Transverse colon (tissue), 4 donors: ENCODE results near the gene DMRT2. TPM values are rescaled to one million over a fixed set of nuclear protein-coding genes. Genes with fewer than 3 reads are reported as not detected.

Experiments used
- DNase-seq: peaks from one replicate; pipeline ENCODE4 v3.0.0-alpha.2; 2019
- H3K27ac ChIP-seq, 4 donors: fragments of 200-600 bp; sonication (generic); 2 replicates each; pipeline ENCODE4 v1.5.1; 2016 to 2018; ENCODE audit warnings: inconsistent platforms in 4 of 4
- H3K27me3 ChIP-seq: fragments of 200-600 bp; sonication (generic); 2 replicates; pipeline ENCODE4 v1.5.1; 2017; ENCODE audit warnings: inconsistent platforms
- H3K36me3 ChIP-seq, 4 donors: fragments of 200-600 bp; sonication (generic); 2 replicates each; pipeline ENCODE4 v1.5.1; 2017 to 2019; ENCODE audit warnings: inconsistent platforms in 4 of 4
- H3K4me1 ChIP-seq, 4 donors: fragments of 200-600 bp; sonication (generic); 2 replicates each; pipeline ENCODE4 v1.5.1; 2017 to 2020; ENCODE audit warnings: inconsistent platforms in 4 of 4
- H3K4me3 ChIP-seq, 4 donors: fragments of 200-600 bp; sonication (generic); 1 replicate in 1 of 4; 2 replicates in 3 of 4; pipeline versions ENCODE4 v1.5.1 to v1.6.1; 2017 to 2019; ENCODE audit warnings: inconsistent platforms in 4 of 4
- H3K9me3 ChIP-seq, 2 donors: fragments of 200-600 bp; sonication (generic); 2 replicates each; pipeline ENCODE4 v1.5.1; 2017 to 2019; ENCODE audit warnings: inconsistent platforms in 2 of 2
- CTCF ChIP-seq, 5 experiments: fragments of 200-600 bp in 3 of 5; fragments of 450-650 bp in 2 of 5; sonication (generic) in 3 of 5; IDR thresholded peaks; 1 replicate in 2 of 5; 2 replicates in 3 of 5; pipeline ENCODE4 v1.5.1; 2016 to 2017; ENCODE audit warnings: antibody characterized with exemption in 5 of 5, inconsistent platforms in 3 of 5, mild to moderate bottlenecking in 2 of 5, moderate library complexity in 1 of 5
- EP300 ChIP-seq: sonication (generic); formaldehyde crosslinking; IDR thresholded peaks from one replicate; pipeline ENCODE4 v1.6.1; 2017; ENCODE audit warnings: antibody characterized with exemption, low read depth
- POLR2A ChIP-seq: fragments of 450-650 bp; IDR thresholded peaks from one replicate; pipeline ENCODE4 v1.6.1; 2016; ENCODE audit warnings: antibody characterized with exemption, mild to moderate bottlenecking, moderate library complexity
- POLR2AphosphoS5 ChIP-seq, 3 donors: sonication (generic); formaldehyde crosslinking; IDR thresholded peaks; one replicate each; pipeline ENCODE4 v1.6.1; 2016; ENCODE audit warnings: antibody characterized with exemption in 3 of 3
- WGBS, 2 donors: methylation state at CpG; one replicate each; pipeline ENCODE4 v1.1.5; 2018; ENCODE audit warnings: low coverage in 1 of 2; 5-methylcytosine and 5-hydroxymethylcytosine counted together
- in situ Hi-C, 4 donors: fragments of 200-750 bp; cut with MboI; loops; one replicate each; pipeline versions ENCODE4 v1.15.0 to v1.15.1; 2017; ENCODE audit warnings: low sequenced_read_pairs in 3 of 4, low pct_ligation_motif_present in 1 of 4, low pct_unique_long_range_greater_than_20kb in 1 of 4
- intact Hi-C: fragments of 100-400 bp; cut with DNase I; formaldehyde crosslinking; loops from one replicate; pipeline ENCODE4 v1.15.1; 2023; ENCODE audit warnings: low total_unique reads
- total RNA-seq, 4 donors: library from RNA; depleted of rRNA; stranded (reverse); fragments of >200 nt; gene quantifications; one replicate each; pipeline ENCODE4 v1.1.0, GENCODE V29; 2016

DMRT2 gene
- 1 to 10 TPM; 1.1 to 3.8 (median 2.4) TPM for total RNA-seq

- peak within 1 kb of the TSS; percentile 24 to 75 (median 55) for H3K27ac ChIP-seq
- intact Hi-C loops, result no loop called here
- in situ Hi-C loops, result no loop called here
- H3K36me3 ChIP-seq, result no peaks in the 10 kb centered on the region
- peak; percentile 93 for DNase-seq
- peaks cover 0 to 59% (median 41%) of the 10 kb centered on the region in 4 donors for H3K4me1 ChIP-seq
- peak within 1 kb of the TSS in 3 of 4 donors; percentile 16 to 58 (median 43) for H3K4me3 ChIP-seq
- WGBS, 2 donors, result 3 to 8% methylated on average over 6 to 48 of the region's 48 CpGs
- H3K9me3 ChIP-seq, result no peaks in the 10 kb centered on the region
- TF ChIP-seq EP300 (no peak), POLR2A (peak; percentile 89), CTCF (IDR thresholded peaks at IDR 0.05) (peak in 1 of 5 experiments; percentile 40), POLR2AphosphoS5 (IDR thresholded peaks at IDR 0.05) (peak; percentile 82 to 88 (median 83))
- peaks cover 100% of the 10 kb centered on the region for H3K27me3 ChIP-seq
Observed at GRCh38 chr9:1050125-1050895, at the start of gene DMRT2. Gene DMRT2, plus strand, starts transcription at chr9:1050357. Its CDS starts 1,257 bp downstream, at chr9:1051614.

- WGBS, 2 donors, result 84 to 88% methylated on average over 4 of the region's 4 CpGs
- Histone ChIP-seq H3K27ac (no peak overlapping the region), H3K4me1 (peaks cover 0 to 6% (median 0%) of the 10 kb centered on the region in 4 donors), H3K9me3 (no peaks in the 10 kb centered on the region), H3K4me3 (no peak overlapping the region), H3K27me3 (peaks cover 20% of the 10 kb centered on the region), H3K36me3 (no peaks in the 10 kb centered on the region)
- intact Hi-C loops (no loop called here), in situ Hi-C loops (loop anchor here (10.0 to 25.0 kb wide), 2 partner anchors 107 to 390 kb away; no protein-coding TSS in a partner anchor)
- no peak for DNase-seq
- TF ChIP-seq CTCF (IDR thresholded peaks at IDR 0.05), result no peak
- TF ChIP-seq POLR2A, result no peak
- TF ChIP-seq EP300, result no peak
- TF ChIP-seq POLR2AphosphoS5 (IDR thresholded peaks at IDR 0.05), result no peak
Observed at GRCh38 chr9:1001838-1002237, 48.3 kb upstream of the DMRT2 start.

- intact Hi-C loops, result no loop called here
- in situ Hi-C loops, result loop anchor here (10.0 to 25.0 kb wide), 2 partner anchors 108 to 390 kb away; no protein-coding TSS in a partner anchor
Observed at GRCh38 chr9:1002678-1003077, 47.5 kb upstream of the DMRT2 start.

More at GRCh38 chr9:1002678-1003077, 47.5 kb upstream of the DMRT2 start:
- Histone ChIP-seq H3K36me3 (no peaks in the 10 kb centered on the region), H3K27me3 (peaks cover 28% of the 10 kb centered on the region), H3K4me1 (peaks cover 0 to 6% (median 0%) of the 10 kb centered on the region in 4 donors), H3K27ac (no peak overlapping the region), H3K9me3 (no peaks in the 10 kb centered on the region), H3K4me3 (no peak overlapping the region)
- no peak for TF ChIP-seq POLR2AphosphoS5 (IDR thresholded peaks at IDR 0.05)
- TF ChIP-seq CTCF (IDR thresholded peaks at IDR 0.05), result no peak
- TF ChIP-seq POLR2A, result no peak
- TF ChIP-seq EP300, result no peak
- DNase-seq, result no peak
- WGBS, 2 donors, result 100% methylated on average over 1 to 2 of the region's 2 CpGs
